Ovary (tissue), 3 donors: ENCODE measurements around the gene FMNL2.

Experiments
- EP300 ChIP-seq: sonication (generic); formaldehyde crosslinking; IDR thresholded peaks from one replicate; pipeline ENCODE4 v1.6.1; 2017; ENCODE audit warnings: antibody characterized with exemption
- POLR2A ChIP-seq: fragments of 450-650 bp; IDR thresholded peaks from one replicate; pipeline ENCODE4 v1.6.1; 2017; ENCODE audit warnings: antibody characterized with exemption, mild to moderate bottlenecking, moderate library complexity
- TF ChIP-seq, protein P1 (sequence below), 3 donors: fragments of 450-650 bp in 2 of 3; fragments of 200-600 bp in 1 of 3; IDR thresholded peaks; one replicate each; pipeline versions ENCODE4 v1.5.1 to v1.8.0; 2016 to 2022; ENCODE audit warnings: antibody characterized with exemption in 3 of 3, mild to moderate bottlenecking in 1 of 3
- donor health status: DM: no; HTN: no; CAD: no.

DNA sequence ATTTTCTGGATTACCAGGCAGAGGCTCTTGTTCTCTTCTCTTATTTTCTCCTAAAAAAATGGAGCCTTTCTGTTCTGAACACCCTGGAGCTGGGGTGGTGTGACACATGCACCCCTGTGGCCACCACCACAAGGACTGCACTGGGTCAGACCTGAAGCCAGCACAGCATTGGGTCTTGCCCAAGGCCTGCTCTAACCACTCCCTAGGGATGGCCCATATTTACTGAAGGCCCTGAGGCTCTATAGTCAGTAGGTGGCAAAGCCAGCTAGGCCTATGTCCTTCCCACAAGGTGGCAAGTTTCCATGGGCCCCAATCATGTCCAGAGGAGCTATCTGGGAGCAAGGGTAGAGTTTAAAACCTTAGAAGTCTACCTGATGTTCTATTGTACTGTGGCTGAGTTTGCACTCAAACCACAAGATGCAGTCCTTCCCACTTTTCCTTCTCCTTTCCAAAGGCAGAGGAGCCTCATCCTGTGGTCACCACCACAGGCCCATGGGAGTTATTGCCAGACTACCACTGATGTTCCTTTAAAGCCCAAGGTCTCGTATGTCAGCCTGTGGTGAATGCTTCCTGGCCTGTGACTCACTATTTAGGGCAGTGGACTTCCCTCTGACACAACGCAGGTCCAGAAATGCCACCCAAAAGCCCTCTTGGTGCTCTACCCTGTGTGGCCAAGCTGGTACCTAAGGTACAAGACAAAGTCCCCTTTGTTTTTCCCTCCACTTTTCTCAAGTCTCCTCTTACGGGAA, 15.0 kb upstream of the FMNL2 start:
- TF ChIP-seq, protein P1, sequence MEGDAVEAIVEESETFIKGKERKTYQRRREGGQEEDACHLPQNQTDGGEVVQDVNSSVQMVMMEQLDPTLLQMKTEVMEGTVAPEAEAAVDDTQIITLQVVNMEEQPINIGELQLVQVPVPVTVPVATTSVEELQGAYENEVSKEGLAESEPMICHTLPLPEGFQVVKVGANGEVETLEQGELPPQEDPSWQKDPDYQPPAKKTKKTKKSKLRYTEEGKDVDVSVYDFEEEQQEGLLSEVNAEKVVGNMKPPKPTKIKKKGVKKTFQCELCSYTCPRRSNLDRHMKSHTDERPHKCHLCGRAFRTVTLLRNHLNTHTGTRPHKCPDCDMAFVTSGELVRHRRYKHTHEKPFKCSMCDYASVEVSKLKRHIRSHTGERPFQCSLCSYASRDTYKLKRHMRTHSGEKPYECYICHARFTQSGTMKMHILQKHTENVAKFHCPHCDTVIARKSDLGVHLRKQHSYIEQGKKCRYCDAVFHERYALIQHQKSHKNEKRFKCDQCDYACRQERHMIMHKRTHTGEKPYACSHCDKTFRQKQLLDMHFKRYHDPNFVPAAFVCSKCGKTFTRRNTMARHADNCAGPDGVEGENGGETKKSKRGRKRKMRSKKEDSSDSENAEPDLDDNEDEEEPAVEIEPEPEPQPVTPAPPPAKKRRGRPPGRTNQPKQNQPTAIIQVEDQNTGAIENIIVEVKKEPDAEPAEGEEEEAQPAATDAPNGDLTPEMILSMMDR (IDR thresholded peaks at IDR 0.05): no peak
- TF ChIP-seq POLR2A: no peak
- no peak for TF ChIP-seq EP300
